GM18517 (cell line): ENCODE data around the gene ULBP3.

Experiments used
- ATAC-seq: cut with Tn5 transposase; IDR thresholded peaks from one replicate; pipeline ENCODE4 v1.9.1; 2021; ENCODE audit warnings: mild to moderate bottlenecking, moderate library complexity; ENCODE audit not compliant: unreplicated experiment

ULBP3 gene

DNA sequence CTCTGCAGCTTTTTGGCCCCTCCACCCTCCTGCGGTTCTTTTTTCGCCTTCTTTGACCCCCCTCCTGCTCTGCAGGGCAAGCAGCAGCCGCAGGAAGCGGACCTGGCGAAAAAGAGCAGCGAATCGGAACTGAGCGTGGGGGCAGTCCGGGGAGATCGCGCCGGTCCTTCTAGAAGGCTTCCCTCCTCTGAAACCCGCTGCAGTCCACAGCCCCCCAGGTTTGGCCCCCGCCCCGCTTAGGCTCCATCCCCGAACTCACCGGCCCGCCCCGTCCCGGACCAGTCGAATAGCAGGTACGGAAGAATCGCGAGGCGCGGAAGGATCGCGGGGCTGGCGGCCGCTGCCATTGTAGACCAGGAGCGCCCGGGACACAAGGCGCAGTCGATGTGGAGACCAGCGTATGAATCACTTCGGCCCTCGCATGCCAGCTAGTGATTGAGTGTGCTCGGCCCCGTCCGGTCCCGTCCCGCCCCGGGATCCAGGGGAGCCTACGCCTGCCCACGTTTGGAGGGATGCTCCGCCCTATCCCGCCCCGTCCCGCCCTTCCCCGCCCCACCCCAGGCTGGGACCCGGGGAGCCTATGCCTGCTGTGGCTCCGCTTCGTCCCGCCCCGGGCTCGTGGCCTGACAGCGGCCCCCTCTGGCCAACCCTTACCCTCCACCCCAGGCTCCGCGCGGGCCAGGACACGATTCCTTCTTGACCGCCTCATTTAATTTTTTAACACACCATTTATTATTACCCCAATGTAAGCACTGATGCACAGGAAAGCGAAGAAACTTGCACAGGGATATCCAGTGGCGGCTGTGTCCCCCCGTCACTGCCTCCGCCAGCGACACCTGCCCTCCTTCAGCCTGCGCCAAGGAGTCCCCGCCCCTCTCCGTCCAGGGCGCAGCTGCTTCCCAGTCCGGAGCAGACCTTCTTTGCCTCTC is at the start of gene ULBP3:
Gene ULBP3, minus strand, starts transcription at position 402 of the 929 bp plus-strand sequence. Its CDS starts 55 bp downstream, at position 347.
- peak; percentile 52 for ATAC-seq

DNA sequence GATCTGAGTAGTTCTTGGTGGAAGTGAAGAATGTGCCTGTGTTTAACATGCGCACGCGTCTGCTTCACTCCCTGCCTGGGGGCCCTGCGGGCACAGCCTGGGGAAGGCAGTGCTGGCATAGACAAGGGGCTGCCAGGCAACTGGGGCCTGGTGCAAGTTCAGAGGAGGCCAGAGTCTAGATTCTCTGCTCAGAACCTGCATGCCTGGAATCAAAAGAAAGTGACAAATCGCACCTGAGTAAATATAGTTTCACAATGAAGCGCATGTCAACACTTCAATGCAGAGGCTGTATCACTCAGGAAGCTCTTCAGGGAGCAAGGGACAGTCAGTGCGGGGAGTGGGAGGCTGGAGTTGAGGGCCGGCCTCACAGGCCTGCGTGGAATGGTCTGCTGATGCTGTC is 49.7 kb upstream of the ULBP3 start:
- no peak for ATAC-seq

DNA sequence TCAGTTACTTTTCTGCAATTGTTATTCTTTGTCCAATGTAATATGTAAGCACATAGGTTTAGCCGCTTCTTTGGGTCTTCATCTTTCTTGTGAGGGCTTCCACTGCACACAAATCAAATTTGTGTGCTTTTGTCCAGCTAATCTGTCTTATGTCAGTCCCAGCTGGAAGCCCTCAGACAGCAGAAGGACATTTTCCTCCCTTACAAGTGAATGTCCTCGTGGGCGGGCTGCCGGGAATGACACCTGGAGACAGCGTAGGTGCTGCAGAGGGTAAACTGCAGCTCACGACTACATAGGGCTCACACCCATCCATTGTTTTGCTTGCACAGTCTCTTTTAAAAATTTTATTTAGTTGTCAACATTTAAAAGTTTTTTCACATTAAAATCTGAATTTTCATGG is 49.3 kb upstream of the ULBP3 start:
- no peak for ATAC-seq

DNA sequence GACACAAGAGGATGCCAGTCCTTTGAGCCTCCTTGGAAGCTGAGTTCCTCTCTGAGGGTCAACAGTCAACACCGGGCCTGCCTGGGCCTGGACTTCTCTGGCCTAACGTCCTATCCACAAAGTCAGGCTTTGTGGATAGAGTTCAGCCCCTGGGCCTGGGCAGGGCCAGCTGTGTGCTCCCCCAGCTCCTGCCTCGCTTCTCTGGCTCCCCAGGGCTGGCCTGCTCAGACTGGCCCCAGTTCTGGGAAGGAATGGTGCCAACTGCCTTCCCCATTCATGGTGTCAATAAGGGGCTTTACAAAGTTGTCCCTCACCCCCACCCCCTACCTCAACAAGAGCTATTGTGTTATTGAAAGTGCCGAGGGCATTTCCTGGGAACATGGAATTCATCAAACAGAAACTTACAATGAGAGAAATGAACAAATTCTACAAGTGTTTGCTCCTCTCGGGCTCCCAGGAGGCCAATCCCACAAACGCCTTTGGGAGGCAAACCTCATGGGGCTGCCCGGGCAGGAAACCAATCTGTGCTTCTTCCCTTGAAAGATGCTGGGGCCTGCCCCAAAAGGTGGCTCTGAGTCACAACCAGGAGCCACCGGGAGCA is 47.4 kb upstream of the ULBP3 start:
- no peak for ATAC-seq

DNA sequence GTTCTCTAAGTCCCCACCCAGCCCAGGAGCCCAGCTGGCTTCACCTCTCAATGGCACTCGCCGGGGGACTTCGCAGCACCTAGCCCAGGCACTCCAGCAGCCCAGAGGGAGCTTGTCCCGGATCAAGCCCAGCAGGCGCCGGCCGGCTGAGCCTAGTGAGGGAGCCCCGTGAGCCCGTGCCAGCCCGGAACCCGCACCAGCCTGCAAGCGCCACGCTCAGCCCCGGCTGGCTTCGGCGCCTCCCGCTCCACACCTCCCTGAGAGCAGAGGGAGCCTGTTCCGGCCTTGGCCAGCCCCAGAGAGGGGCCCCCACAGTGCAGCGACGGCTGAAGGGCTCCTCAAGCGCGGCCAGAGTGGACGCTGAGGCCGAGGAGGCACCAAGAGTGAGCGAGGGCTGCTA is 46.8 kb upstream of the ULBP3 start:
- ATAC-seq = no peak

- ATAC-seq = no peak
Observed at GRCh38 chr6:150112233-150112632, 43.3 kb upstream of the ULBP3 start.

DNA sequence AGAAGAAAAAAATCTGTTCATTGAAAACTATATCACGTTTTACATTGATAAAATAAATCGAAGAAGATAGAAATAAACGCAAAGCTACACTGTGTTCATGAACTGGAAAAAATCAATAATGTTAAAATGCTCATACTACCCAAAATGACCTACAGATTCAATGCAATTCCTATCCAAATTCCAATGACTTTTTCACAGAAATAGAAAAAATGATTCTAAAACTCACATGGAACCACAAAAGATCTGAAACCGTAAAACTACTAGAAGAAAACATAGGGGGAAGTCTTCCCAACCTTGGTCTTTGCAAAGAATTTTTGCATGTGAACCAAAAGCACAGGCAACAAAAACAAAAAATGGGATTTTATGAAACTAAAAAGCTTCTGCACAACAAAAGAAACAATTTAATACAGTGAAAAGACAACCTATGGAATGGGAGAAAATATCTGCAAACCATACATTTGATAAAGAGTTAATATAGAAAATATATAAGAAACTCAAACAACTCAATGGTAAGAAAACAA is 33.9 kb upstream of the ULBP3 start:
- ATAC-seq = no peak

- no peak for ATAC-seq
Observed at GRCh38 chr6:150100745-150101144, 31.8 kb upstream of the ULBP3 start.

DNA sequence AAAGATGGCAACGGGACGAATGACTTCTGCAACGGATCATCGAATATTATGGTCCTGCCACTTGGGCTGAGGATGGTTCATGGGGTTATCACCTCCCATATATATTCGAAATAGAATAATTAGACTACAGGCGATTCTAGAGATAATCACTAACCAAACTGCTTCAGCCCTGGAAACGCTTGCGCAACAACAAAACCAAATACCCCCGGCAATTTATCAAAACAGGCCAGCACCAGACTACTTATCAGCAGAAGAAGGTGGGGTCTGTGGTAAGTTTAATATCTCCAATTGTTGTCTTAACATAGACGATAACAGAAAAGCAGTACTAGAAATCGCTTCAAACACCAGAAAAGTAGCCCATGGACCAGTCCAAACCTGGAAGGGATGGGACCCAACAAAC is 31.0 kb upstream of the ULBP3 start:
- no peak for ATAC-seq

- ATAC-seq = no peak
Observed at GRCh38 chr6:150099546-150099945, 30.6 kb upstream of the ULBP3 start.

GRCh38 chr6:150098155-150098554 is 29.2 kb upstream of the ULBP3 start:
- no peak for ATAC-seq

- ATAC-seq = no peak
Observed at GRCh38 chr6:150093397-150093796, 24.5 kb upstream of the ULBP3 start.

DNA sequence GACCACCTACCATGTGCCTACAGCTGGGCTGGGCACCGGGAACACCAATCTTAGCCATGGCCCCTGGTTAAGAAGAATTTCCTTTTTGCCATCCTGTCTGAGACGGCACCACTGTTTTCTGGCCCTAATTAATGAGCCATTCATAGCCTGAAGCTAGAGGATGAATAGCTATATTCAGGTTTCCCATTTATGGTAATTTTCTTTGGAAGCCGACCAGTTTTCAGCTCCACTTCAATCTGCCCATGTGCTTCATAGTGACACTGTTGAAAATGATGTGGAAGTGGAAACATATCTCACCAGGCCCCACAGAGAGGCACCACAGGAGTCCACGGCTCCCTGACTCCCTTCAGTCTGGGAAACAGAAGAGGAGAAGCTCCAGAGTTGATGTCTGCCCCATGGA is 22.6 kb upstream of the ULBP3 start:
- ATAC-seq = no peak

- no peak for ATAC-seq
Observed at GRCh38 chr6:150090328-150090727, 21.4 kb upstream of the ULBP3 start.

DNA sequence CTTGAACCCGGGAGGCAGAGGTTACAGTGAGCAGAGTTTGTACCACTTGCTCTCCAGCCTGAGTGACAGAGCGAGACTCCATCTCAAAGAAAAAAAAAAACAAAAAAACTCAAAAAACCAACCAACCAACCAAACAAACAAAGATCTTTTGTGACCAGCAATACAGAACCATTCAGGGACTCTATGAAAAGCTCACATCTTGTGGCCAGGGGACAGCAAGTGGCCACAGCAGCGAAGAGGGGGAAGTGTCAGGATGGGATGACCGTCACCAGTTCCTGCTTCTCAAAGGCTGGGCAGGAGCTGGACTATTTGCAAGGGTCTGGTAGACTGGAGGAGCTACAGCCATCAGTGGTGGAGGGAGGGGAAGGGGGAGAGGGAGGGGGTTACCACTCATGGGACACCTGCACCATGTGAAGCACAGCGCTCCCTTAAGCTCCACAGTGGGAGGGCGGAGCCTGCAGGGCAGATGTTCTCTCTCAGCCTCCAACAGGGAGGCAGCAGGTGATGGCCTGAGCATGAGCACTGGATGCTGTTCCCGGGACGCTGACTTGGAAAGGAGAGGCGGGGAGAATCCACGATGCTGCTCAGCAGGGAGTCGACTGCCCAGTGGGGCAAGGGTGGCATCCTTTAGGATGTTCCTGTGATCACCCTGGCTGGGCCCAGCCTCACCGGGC is 19.7 kb upstream of the ULBP3 start:
- ATAC-seq = no peak

- no peak for ATAC-seq
Observed at GRCh38 chr6:150087336-150087735, 18.4 kb upstream of the ULBP3 start.

GRCh38 chr6:150086026-150086425 is 17.1 kb upstream of the ULBP3 start:
- ATAC-seq = no peak

GRCh38 chr6:150084426-150084825 is 15.5 kb upstream of the ULBP3 start:
- no peak for ATAC-seq

DNA sequence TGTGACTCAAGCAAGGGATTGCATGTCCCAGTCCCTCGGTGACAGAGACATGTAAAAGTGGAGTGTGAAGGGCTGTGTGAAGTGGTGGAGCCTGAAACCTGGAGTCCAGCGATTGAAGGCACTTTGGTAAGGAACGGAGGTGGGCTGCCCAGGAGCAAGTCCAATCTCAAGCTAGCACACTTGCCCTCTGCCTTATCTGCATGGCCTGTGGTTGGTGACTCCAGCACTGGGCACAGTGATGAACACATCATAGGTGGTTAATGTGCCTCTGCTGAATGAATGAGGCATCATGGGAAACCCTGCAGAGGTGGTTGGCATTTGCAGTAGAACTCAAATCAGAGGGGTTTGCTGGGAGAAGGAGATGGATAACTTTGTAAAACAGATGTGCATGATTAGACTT is 14.9 kb upstream of the ULBP3 start:
- no peak for ATAC-seq

DNA sequence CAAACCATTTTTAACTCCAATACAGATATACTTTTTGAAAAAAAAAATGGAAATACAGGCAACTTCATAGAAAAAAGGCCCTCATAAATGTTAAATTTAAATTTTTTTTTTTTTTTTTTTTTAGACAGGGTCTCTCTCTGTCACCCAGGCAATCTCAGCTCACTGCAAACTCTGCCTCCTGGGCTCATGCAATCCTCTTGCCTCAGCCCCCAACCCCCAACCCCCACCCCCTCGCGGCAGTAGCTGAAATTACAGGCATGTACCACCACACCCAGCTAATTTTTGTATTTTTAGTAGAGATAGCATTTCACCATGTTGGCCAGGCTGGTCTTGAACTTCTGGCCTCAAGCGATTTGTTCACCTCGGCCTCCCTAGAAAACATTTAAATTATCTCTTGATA is 12.8 kb upstream of the ULBP3 start:
- no peak for ATAC-seq

DNA sequence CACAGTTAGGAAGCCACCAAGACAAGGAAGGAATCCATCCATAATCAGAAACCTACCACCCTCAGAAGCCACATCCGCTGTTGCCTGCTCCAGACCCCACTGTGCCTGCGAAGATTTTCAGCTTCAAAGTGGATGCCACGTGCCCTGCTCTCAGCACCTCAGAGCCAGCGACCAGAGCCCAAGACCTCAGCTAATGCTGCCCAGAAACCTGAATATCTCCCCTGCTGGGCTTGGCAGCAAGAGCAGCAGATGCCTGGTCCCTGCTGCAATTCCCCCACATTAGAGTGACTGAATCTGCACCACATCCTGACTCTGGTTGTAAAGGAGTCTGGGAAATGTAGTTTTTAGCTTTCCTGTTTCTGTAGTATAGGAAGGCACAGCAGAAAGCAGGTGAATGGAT is 10.7 kb upstream of the ULBP3 start:
- no peak for ATAC-seq

DNA sequence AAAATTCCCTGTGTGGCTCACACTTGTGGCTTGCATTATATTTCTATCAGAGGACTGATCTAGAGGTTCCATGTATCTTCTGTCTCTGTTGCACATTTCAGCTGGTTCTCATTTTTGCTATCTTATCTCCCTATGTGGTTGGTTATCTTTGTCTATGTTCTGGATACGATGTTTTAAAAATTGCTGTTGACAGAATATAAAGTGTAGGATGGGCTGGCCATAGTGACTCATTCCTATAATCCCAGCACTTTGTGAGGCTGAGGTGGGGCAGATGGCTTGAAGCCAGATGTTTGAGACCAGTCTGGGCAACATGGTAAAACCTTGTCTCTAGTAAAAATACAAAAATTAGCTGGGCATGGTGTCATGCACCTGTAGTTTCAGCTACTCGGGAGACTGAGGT is 9.9 kb upstream of the ULBP3 start:
- no peak for ATAC-seq
